Subcutaneous adipose tissue (tissue), 4 donors: ENCODE results near the gene CBFA2T3. TPM values are rescaled to one million over a fixed set of nuclear protein-coding genes. Genes with fewer than 3 reads are reported as not detected.

Experiments
- CTCF ChIP-seq: fragments of 450-650 bp; IDR thresholded peaks from one replicate; pipeline ENCODE4 v1.5.1; 2016; ENCODE audit warnings: low read depth, mild to moderate bottlenecking, control low read depth, antibody characterized with exemption, moderate library complexity
- total RNA-seq, 4 donors: library from RNA; depleted of rRNA; stranded (reverse); fragments of >200 nt; gene quantifications; one replicate each; pipeline ENCODE4 v1.1.0, GENCODE V29; 2016

CBFA2T3 gene
- total RNA-seq, 4 donors from 2014 or later = 0.49 to 6.6 (median 1.1) TPM

GRCh38 chr16:88884569-88885271, 92.3 kb downstream of the CBFA2T3 start:
- TF ChIP-seq CTCF = no peak

DNA sequence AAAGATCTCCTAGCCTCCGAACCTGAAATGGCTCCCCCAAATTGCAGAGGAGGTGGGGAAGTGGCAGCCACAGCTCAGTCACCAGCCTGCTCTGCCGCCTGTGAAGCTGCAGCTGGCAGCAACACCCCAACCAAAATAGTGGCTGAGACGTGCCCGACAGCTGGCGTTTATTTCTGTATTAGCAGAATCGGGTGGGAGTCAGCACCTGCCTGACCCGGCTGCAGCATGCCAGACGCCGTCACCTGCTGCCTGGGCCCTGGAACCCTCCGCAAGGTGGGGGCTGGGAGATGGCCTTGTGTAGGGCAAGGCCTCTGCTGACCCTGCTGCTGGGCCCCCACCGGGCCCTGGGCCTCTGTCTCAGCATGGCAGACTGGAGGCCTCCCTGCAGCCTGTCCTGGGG, 93.1 kb downstream of the CBFA2T3 start:
- TF ChIP-seq CTCF = no peak

- TF ChIP-seq CTCF = no peak
These were observed 93.7 kb downstream of the CBFA2T3 start for GRCh38 chr16:88883117-88883895.

DNA sequence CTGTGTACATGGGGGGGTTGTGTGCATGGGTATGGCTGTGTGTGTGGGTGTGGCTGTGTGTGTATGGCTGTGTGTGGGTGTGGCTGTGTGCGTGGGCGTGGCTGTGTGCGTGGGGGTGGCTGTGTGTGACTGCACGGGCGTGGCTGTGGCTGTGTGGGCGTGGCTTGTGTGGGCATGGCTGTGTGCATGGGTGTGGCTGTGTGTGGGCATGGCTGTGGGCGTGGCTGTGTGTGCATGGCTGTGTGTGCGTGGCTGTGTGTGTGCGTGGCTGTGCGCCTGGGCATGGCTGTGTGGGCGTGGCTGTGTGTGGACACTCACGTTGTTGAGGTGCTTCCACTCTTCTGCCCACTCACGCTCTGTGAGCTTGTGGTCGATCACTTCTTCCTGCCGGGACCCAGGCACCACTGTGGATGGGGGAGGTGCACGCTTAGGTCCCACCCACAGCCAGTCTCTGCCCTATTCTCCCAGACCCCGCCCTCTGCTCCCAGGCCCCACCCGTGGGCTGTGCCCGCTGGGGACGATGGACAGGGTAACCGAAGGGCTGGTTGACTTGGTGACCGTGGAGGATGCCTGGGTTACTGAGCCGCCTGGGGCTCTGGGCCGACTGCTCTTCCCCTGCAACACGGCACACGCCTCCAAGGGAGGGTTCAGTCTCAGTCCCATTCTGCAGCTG, 94.5 kb downstream of the CBFA2T3 start:
- no peak for TF ChIP-seq CTCF

DNA sequence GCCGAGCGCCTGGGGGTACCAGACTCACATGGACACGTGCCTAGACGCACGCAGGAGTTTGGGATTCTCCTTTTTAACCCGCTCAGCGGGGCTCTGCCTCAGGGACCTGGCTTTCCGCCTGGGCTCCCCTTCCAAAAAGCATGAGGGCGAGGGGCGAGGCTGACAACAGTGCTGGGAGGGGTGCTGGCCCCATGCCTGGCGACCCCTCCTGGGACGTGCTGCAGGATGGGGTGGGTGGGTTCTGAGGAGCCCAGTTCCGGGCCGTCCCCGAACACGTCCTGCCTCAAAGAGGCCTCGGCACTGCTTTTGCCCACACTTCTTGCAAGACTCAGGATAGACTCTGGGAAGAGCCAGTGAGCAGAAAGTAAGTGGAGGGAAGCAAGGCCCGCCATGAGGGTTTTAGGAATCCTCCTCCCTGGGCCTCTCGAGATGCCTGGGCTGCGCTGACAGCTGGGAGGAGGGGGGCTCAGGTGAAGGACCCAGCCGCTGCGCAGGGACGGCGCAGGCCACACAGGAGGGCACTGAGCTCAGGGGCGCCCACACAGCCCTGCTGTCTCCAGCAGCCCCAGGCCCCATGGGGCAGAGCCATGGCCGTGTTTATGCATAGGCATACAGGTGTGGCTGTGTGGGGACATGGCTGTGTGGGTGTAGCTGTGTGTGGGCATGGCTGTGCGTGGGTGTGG, 95.2 kb downstream of the CBFA2T3 start:
- no peak for TF ChIP-seq CTCF

DNA sequence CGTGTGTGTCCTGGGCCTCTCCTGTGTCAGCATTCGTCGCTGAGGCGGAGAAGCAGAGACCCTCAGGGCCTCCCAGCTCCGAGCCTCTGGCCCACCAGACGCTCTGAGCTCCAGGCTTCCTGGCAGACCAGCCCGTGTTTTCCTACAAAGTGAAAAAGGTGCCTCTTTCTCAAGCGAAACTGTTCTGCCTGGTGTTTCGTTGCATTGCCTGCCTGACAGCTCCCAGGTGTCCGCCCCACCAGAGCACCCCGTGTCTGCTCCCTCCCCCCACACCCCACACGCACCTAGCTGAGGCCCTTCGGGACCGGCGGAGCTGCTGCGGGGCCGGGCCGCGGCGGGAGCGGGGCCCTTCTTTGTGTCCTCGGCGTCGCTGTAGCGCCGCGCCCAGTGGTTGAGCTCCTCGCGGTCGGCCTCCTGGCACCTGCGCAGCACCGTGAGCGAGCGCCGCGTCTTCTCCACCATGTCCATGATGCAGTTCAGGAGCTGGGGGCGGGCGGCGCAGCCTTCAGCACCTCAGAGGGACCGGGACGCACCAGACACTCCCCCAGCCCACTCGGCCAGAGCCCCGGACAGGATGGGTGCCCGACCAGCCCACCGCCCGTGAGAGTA, 95.9 kb downstream of the CBFA2T3 start:
- no peak for TF ChIP-seq CTCF
